OCI-LY1 (cell line): Measurements from ENCODE around the gene ALPI.
"Not testable (repeated sequence)": the region's sequence is repeated elsewhere in the genome, so short reads cannot be mapped to it uniquely, and the experiment has no call there.

Experiments used
- H2AFZ ChIP-seq: fragments of 200-600 bp; sonication (generic), shearing (Covaris generic); 2 replicates; pipeline ENCODE4 v1.6.0; 2014; ENCODE audit warnings: antibody characterized with exemption, mild to moderate bottlenecking, low read length
- H3F3A ChIP-seq: fragments of 200-600 bp; sonication (generic), shearing (Covaris generic); 2 replicates; pipeline ENCODE4 v1.6.0; 2014; ENCODE audit warnings: mild to moderate bottlenecking, antibody characterized with exemption, low read length, moderate library complexity; ENCODE audit not compliant: insufficient read depth
- H3K27ac ChIP-seq: fragments of 200-600 bp; sonication (generic); 2 replicates; pipeline ENCODE4 v1.5.1; 2014; ENCODE audit warnings: low read length, mixed run types, mild to moderate bottlenecking, low read depth; ENCODE audit not compliant: poor library complexity, severe bottlenecking
- H3K27me3 ChIP-seq: fragments of 200-600 bp; sonication (generic); 2 replicates; pipeline ENCODE4 v1.6.0; 2014; ENCODE audit warnings: antibody characterized with exemption, mild to moderate bottlenecking, low read length, moderate library complexity; ENCODE audit not compliant: insufficient read depth
- H3K36me3 ChIP-seq: fragments of 200-600 bp; sonication (generic); 2 replicates; pipeline ENCODE4 v1.6.1; 2014; ENCODE audit warnings: mild to moderate bottlenecking, antibody characterized with exemption, low read length, moderate library complexity, mixed read lengths; ENCODE audit not compliant: insufficient read depth
- H3K4me1 ChIP-seq: fragments of 200-600 bp; sonication (generic); 2 replicates; pipeline ENCODE4 v1.5.1; 2014; ENCODE audit warnings: mild to moderate bottlenecking, low read length, moderate library complexity; ENCODE audit not compliant: insufficient read depth, severe bottlenecking
- H3K4me2 ChIP-seq: fragments of 200-600 bp; sonication (generic), shearing (Covaris generic); 2 replicates; pipeline ENCODE4 v1.6.1; 2014; ENCODE audit warnings: low read length
- H3K4me3 ChIP-seq: fragments of 200-600 bp; sonication (generic); 2 replicates; pipeline ENCODE4 v1.5.1; 2014; ENCODE audit warnings: low read length, low read depth, mild to moderate bottlenecking, mixed read lengths; ENCODE audit not compliant: poor library complexity, severe bottlenecking
- H3K79me2 ChIP-seq: fragments of 200-600 bp; shearing (Covaris generic); 2 replicates; pipeline ENCODE4 v1.6.1; 2016; ENCODE audit warnings: mixed run types, low read length, mixed read lengths; ENCODE audit not compliant: insufficient read depth
- H3K9ac ChIP-seq: fragments of 200-600 bp; sonication (generic), shearing (Covaris generic); 2 replicates; pipeline ENCODE4 v1.6.1; 2014; ENCODE audit warnings: mild to moderate bottlenecking, low read length, mixed read lengths
- H3K9me2 ChIP-seq: fragments of 200-600 bp; sonication (generic), shearing (Covaris generic); 2 replicates; pipeline ENCODE4 v1.6.1; 2014; ENCODE audit warnings: low read depth, mild to moderate bottlenecking, low read length, mixed read lengths
- H3K9me3 ChIP-seq: fragments of 200-600 bp; shearing (Covaris generic); 2 replicates; pipeline ENCODE4 v1.6.1; 2014; ENCODE audit warnings: low read length, mixed read lengths
- H4K20me1 ChIP-seq: fragments of 200-600 bp; sonication (generic), shearing (Covaris generic); 2 replicates; pipeline ENCODE4 v1.6.0; 2016; ENCODE audit warnings: mild to moderate bottlenecking, low read length; ENCODE audit not compliant: insufficient read depth
- EZH2 ChIP-seq: fragments of 200-600 bp; sonication (generic), shearing (Covaris generic); IDR thresholded peaks from 2 replicates; pipeline ENCODE4 v1.8.0; 2017; ENCODE audit warnings: borderline replicate concordance, mixed run types, mild to moderate bottlenecking, antibody characterized with exemption, low read length, moderate library complexity, mixed read lengths
- TF ChIP-seq, protein P1 (sequence below): fragments of 200-600 bp; sonication (generic), shearing (Covaris generic); IDR thresholded peaks from 2 replicates; pipeline ENCODE4 v1.5.1; 2017; ENCODE audit warnings: mild to moderate bottlenecking, antibody characterized with exemption, low read length, moderate library complexity, mixed read lengths

Gene ALPI

DNA sequence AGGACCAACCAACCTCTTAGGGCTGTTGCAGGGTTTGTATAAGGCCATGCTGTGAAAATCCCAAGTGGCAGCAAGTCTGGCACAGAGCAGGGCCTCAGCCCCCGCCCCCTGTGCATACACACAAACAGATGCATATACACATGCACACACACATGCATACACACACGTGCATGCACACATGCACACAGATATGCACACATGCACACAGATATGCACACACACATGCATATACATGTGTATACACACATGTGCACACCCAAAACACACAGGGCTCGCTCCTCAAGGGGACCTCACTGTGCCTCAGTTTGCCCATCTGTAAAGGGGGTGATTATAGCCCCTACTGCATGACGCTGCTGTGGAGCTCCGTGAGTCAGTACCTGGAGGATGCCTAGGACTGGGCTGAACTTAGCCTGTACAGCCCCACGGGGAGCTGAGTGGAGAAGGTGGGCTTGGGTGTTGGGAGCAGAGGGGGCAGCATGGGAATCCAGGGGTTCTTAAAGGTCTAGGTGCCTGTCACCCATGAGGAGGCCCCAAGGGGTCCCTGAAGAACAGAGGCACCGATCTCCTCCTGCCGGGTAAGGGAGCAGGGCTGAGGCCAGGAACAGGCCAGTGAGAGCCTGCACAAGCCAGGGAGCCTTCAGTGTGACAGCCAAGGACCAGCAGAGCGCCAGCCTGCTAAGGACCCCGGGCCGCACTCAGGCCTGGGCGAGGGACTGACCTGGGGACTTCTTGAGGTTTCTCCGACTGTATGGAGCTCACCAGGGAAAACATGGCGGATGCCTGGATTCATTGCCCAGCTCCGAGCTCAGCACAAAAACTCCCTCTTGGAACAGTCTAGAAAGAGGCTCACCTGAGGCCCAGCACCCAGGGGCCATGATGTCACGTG lies 24.0 kb upstream of the ALPI start:
- no peak overlapping the region for H3K4me3 ChIP-seq
- no peak for TF ChIP-seq EZH2
- TF ChIP-seq, protein P1, sequence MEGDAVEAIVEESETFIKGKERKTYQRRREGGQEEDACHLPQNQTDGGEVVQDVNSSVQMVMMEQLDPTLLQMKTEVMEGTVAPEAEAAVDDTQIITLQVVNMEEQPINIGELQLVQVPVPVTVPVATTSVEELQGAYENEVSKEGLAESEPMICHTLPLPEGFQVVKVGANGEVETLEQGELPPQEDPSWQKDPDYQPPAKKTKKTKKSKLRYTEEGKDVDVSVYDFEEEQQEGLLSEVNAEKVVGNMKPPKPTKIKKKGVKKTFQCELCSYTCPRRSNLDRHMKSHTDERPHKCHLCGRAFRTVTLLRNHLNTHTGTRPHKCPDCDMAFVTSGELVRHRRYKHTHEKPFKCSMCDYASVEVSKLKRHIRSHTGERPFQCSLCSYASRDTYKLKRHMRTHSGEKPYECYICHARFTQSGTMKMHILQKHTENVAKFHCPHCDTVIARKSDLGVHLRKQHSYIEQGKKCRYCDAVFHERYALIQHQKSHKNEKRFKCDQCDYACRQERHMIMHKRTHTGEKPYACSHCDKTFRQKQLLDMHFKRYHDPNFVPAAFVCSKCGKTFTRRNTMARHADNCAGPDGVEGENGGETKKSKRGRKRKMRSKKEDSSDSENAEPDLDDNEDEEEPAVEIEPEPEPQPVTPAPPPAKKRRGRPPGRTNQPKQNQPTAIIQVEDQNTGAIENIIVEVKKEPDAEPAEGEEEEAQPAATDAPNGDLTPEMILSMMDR = no peak
- H3K27ac ChIP-seq = no peak overlapping the region
- no peaks in the 10 kb centered on the region for H3K9me3 ChIP-seq
- no peaks in the 10 kb centered on the region for H3K9me2 ChIP-seq
- no peaks in the 10 kb centered on the region for H4K20me1 ChIP-seq
- no peaks in the 10 kb centered on the region for H3K36me3 ChIP-seq
- peaks cover 4% of the 10 kb centered on the region; the same call in 1 of the 2 replicates for H3K27me3 ChIP-seq
- no peak overlapping the region for H2AFZ ChIP-seq
- H3K4me1 ChIP-seq = no peaks in the 10 kb centered on the region
- H3K79me2 ChIP-seq = no peaks in the 10 kb centered on the region
- no peak overlapping the region for H3K9ac ChIP-seq
- H3F3A ChIP-seq = no peaks in the 10 kb centered on the region
- H3K4me2 ChIP-seq = no peak overlapping the region

DNA sequence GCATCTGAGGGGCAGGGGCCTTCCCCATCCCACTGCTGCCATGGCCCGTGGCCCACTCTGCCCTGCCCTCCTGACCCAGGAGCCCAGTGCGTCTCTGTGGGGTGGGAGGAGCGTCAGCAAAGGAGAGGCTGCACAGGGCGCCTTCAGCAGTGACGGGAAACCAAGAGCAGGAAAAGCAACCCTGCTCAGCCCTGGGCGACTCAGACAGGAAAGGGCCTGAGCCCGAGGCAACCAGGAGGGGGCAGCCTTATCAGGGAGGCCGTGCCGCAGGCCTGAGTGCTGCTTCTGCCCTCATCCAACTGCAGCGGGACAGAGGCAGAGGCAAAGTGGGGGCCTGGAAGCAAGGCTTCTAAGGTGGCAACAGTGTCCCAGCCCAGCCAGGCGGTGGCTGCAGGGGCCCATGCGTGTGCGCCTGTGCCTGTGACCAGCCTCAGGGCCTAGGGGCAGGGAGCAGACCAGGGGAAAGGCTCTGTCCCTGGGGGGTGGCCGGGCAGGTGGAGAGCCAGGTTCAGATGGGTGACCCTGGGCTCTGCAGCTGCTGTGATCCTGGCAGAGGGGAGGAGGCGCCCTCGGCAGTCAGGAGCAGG lies 23.3 kb upstream of the ALPI start:
- Histone ChIP-seq H4K20me1 (no peaks in the 10 kb centered on the region), H2AFZ (no peak overlapping the region), H3K9me3 (no peaks in the 10 kb centered on the region), H3K27ac (no peak overlapping the region), H3K4me2 (no peak overlapping the region), H3K27me3 (peaks cover 4% of the 10 kb centered on the region; the same call in 1 of the 2 replicates), H3K4me3 (no peak overlapping the region), H3F3A (no peaks in the 10 kb centered on the region), H3K79me2 (no peaks in the 10 kb centered on the region), H3K4me1 (no peaks in the 10 kb centered on the region), H3K36me3 (no peaks in the 10 kb centered on the region), H3K9me2 (no peaks in the 10 kb centered on the region), H3K9ac (no peak overlapping the region)
- no peak for TF ChIP-seq EZH2
- TF ChIP-seq, protein P1 = peak; percentile 30

DNA sequence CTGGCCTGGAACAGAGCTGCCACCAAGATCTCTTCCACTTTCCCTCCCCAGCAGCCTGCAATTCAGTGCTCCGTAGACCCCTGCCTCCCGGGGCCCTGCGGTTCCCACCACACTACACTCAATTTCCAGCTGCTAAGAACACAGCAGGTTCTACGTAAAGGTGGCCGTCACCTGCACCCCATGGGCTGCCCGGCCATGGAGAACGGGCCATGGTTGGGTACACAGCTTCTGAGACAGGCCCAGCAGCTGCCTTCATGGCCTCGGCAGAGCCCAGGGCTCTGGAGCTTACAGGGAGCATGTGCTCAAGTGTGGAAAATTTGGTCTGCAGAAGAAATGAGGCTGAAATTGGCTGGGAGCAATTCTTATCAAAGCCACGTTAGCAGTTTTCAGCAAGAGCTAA lies 22.3 kb upstream of the ALPI start:
- not testable (repeated sequence) for H3K4me2 ChIP-seq, H3K9ac ChIP-seq, H2AFZ ChIP-seq, H3K9me3 ChIP-seq, H3K36me3 ChIP-seq, H3K79me2 ChIP-seq, H3F3A ChIP-seq, H4K20me1 ChIP-seq, H3K9me2 ChIP-seq, H3K27ac ChIP-seq, H3K27me3 ChIP-seq, H3K4me3 ChIP-seq, H3K4me1 ChIP-seq
